Measurements from ENCODE around the gene NIBAN1. TPM values are rescaled to one million over a fixed set of nuclear protein-coding genes. Genes with fewer than 3 reads are reported as not detected.

The NIBAN1 gene
- 3.1 and 3.5 TPM in 2 replicates for total RNA-seq (ENCODE audit: low replicate concordance)
- long read RNA-seq, full-length matches to known transcripts, result 10 of 11 reads
- long read RNA-seq, partial matches to known transcripts, result 0 of 11 reads
- long read RNA-seq, other reads (novel, unspliced or antisense), result 1 of 11 reads

GRCh38 chr1:184974056-184974836, at the start of gene NIBAN1:
Gene NIBAN1 (minus strand): TSS chr1:184974508. CDS start chr1:184974356, 152 bp downstream.
- H3K4me1 Mint-ChIP-seq (ENCODE audit: unreplicated experiment), result peaks cover 4% of the 10 kb centered on the region
- TF ChIP-seq CTCF (conservative IDR thresholded peaks at IDR 0.05), result no peak
- no peaks in the 10 kb centered on the region for H3K36me3 Mint-ChIP-seq
- peak within 1 kb of the TSS; percentile 31 for H3K27ac Mint-ChIP-seq
- H3K4me3 Mint-ChIP-seq, result peak within 1 kb of the TSS; percentile 90
- DNase-seq (ENCODE audit: extremely low spot score, unreplicated experiment), result no peak
- no peaks in the 10 kb centered on the region for H3K9me3 Mint-ChIP-seq
- H3K27me3 Mint-ChIP-seq, result peaks cover 77% of the 10 kb centered on the region

GRCh38 chr1:185017966-185018365, 43.7 kb upstream of the NIBAN1 start:
- TF ChIP-seq CTCF (conservative IDR thresholded peaks at IDR 0.05), result no peak
- no peak for DNase-seq (ENCODE audit: extremely low spot score, unreplicated experiment)
- Mint-ChIP-seq H3K4me3 (no peak overlapping the region), H3K9me3 (no peaks in the 10 kb centered on the region), H3K27ac (no peak overlapping the region), H3K36me3 (no peaks in the 10 kb centered on the region), H3K27me3 (no peaks in the 10 kb centered on the region), H3K4me1 (ENCODE audit: unreplicated experiment) (no peaks in the 10 kb centered on the region)

GRCh38 chr1:185017338-185017737, 43.0 kb upstream of the NIBAN1 start:
- H3K36me3 Mint-ChIP-seq, result no peaks in the 10 kb centered on the region
- H3K27me3 Mint-ChIP-seq, result no peaks in the 10 kb centered on the region
- no peak for TF ChIP-seq CTCF (conservative IDR thresholded peaks at IDR 0.05)
- peak overlapping the region; percentile 35 for H3K27ac Mint-ChIP-seq
- no peak overlapping the region for H3K4me3 Mint-ChIP-seq
- no peaks in the 10 kb centered on the region for H3K9me3 Mint-ChIP-seq
- DNase-seq (ENCODE audit: extremely low spot score, unreplicated experiment), result no peak
- H3K4me1 Mint-ChIP-seq (ENCODE audit: unreplicated experiment), result no peaks in the 10 kb centered on the region

- TF ChIP-seq CTCF (conservative IDR thresholded peaks at IDR 0.05), result no peak
- DNase-seq (ENCODE audit: extremely low spot score, unreplicated experiment), result no peak
- Mint-ChIP-seq H3K36me3 (no peaks in the 10 kb centered on the region), H3K27me3 (no peaks in the 10 kb centered on the region), H3K9me3 (no peaks in the 10 kb centered on the region), H3K4me1 (ENCODE audit: unreplicated experiment) (no peaks in the 10 kb centered on the region), H3K27ac (peak overlapping the region; percentile 35), H3K4me3 (no peak overlapping the region)
Observed at GRCh38 chr1:185016880-185017279, 42.6 kb upstream of the NIBAN1 start.

- DNase-seq (ENCODE audit: extremely low spot score, unreplicated experiment), result no peak
- no peaks in the 10 kb centered on the region for H3K4me1 Mint-ChIP-seq (ENCODE audit: unreplicated experiment)
- H3K36me3 Mint-ChIP-seq, result no peaks in the 10 kb centered on the region
- H3K4me3 Mint-ChIP-seq, result no peak overlapping the region
- H3K27me3 Mint-ChIP-seq, result peaks cover 4% of the 10 kb centered on the region
- TF ChIP-seq CTCF (conservative IDR thresholded peaks at IDR 0.05), result no peak
- H3K27ac Mint-ChIP-seq, result no peak overlapping the region
- H3K9me3 Mint-ChIP-seq, result no peaks in the 10 kb centered on the region
Observed at GRCh38 chr1:185015631-185016030, 41.3 kb upstream of the NIBAN1 start.

Data from type B pancreatic cell (in vitro differentiated cells).